ENCODE data around the gene SORL1. TPM values are rescaled to one million over a fixed set of nuclear protein-coding genes. Genes with fewer than 3 reads are reported as not detected.

The SORL1 gene
- total RNA-seq, 1 donor from 2014 or later: 10.5 TPM

GRCh38 chr11:121417607-121418006, 34.5 kb upstream of the SORL1 start:
- Histone ChIP-seq H3K9me3 (no peaks in the 10 kb centered on the region), H3K4me1 (peaks cover 0 to 10% of the 10 kb centered on the region in 2 donors), H3K36me3 (no peaks in the 10 kb centered on the region), H3K27ac (peak overlapping the region; percentile 39 to 47), H3K4me3 (no peak overlapping the region), H3K27me3 (no peaks in the 10 kb centered on the region)
- no peak for DNase-seq (ENCODE audit: low spot score in 2 of 2)
- intact Hi-C loops (cut with DNase I): loop anchor here (5.0 kb wide), 1 partner anchor 50 kb away; no protein-coding TSS in a partner anchor
- TF ChIP-seq, protein P1, sequence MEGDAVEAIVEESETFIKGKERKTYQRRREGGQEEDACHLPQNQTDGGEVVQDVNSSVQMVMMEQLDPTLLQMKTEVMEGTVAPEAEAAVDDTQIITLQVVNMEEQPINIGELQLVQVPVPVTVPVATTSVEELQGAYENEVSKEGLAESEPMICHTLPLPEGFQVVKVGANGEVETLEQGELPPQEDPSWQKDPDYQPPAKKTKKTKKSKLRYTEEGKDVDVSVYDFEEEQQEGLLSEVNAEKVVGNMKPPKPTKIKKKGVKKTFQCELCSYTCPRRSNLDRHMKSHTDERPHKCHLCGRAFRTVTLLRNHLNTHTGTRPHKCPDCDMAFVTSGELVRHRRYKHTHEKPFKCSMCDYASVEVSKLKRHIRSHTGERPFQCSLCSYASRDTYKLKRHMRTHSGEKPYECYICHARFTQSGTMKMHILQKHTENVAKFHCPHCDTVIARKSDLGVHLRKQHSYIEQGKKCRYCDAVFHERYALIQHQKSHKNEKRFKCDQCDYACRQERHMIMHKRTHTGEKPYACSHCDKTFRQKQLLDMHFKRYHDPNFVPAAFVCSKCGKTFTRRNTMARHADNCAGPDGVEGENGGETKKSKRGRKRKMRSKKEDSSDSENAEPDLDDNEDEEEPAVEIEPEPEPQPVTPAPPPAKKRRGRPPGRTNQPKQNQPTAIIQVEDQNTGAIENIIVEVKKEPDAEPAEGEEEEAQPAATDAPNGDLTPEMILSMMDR (IDR thresholded peaks at IDR 0.05): no peak

- Histone ChIP-seq H3K36me3 (no peaks in the 10 kb centered on the region), H3K4me1 (peaks cover 0 to 10% of the 10 kb centered on the region in 2 donors), H3K27me3 (no peaks in the 10 kb centered on the region), H3K4me3 (no peak overlapping the region), H3K27ac (no peak overlapping the region), H3K9me3 (no peaks in the 10 kb centered on the region)
- TF ChIP-seq, protein P1 (IDR thresholded peaks at IDR 0.05): no peak
- DNase-seq (ENCODE audit: low spot score in 2 of 2): peak; percentile 44 to 68
- intact Hi-C loops (cut with DNase I): loop anchor here (5.0 kb wide), 1 partner anchor 49 kb away; no protein-coding TSS in a partner anchor
These were observed 33.4 kb upstream of the SORL1 start for GRCh38 chr11:121418625-121419114.

DNA sequence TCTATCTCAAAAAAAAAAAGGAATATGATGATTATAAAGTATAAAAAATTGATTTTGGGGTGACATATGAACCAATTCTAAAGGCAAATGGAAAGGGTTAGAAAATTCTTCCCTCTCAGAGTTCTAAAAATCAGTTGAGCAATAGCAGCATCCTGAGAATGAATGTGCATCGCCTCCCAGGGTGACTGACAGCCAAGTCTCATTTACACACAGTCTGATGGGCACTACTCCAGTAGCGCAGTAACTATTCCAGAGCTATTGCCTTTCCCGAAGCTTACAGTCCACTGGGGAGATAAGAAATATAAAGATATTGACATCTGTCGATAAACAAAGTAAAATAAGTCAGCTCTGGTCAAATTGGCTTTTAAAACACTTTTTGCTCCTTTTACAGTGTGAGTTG, 32.3 kb upstream of the SORL1 start:
- peaks cover 0 to 10% of the 10 kb centered on the region in 2 donors for H3K4me1 ChIP-seq
- no peaks in the 10 kb centered on the region for H3K36me3 ChIP-seq
- no peak overlapping the region for H3K4me3 ChIP-seq
- H3K27me3 ChIP-seq: no peaks in the 10 kb centered on the region
- H3K9me3 ChIP-seq: no peaks in the 10 kb centered on the region
- no peak overlapping the region for H3K27ac ChIP-seq
- intact Hi-C loops (cut with DNase I): loop anchor here (5.0 kb wide), 1 partner anchor 47 kb away; no protein-coding TSS in a partner anchor
- TF ChIP-seq, protein P1 (IDR thresholded peaks at IDR 0.05): no peak
- DNase-seq (ENCODE audit: low spot score in 2 of 2): no peak

DNA sequence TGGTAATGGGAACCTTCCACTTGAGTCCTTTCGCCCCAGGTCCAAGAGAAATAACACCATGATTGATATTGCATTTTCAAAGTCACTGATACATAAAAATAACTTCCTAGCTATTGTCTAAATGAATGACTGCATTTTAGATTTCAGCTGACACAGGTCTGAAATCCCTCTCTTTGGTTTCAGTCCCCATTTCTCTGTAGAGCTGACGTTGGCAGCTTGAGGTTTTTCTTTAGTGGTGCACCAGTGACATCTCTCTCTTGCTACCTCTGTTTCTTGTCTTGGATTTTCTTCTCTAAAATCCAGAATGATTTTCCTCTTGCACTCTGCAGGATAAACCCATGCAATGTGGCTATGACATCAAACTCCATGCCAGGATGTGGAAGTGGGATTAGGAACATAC, 31.7 kb upstream of the SORL1 start:
- TF ChIP-seq, protein P1 (IDR thresholded peaks at IDR 0.05): no peak
- H3K36me3 ChIP-seq: no peaks in the 10 kb centered on the region
- H3K27ac ChIP-seq: no peak overlapping the region
- intact Hi-C loops (cut with DNase I): no loop called here
- no peaks in the 10 kb centered on the region for H3K9me3 ChIP-seq
- peaks cover 0 to 10% of the 10 kb centered on the region in 2 donors for H3K4me1 ChIP-seq
- no peak for DNase-seq (ENCODE audit: low spot score in 2 of 2)
- no peak overlapping the region for H3K4me3 ChIP-seq
- no peaks in the 10 kb centered on the region for H3K27me3 ChIP-seq

DNA sequence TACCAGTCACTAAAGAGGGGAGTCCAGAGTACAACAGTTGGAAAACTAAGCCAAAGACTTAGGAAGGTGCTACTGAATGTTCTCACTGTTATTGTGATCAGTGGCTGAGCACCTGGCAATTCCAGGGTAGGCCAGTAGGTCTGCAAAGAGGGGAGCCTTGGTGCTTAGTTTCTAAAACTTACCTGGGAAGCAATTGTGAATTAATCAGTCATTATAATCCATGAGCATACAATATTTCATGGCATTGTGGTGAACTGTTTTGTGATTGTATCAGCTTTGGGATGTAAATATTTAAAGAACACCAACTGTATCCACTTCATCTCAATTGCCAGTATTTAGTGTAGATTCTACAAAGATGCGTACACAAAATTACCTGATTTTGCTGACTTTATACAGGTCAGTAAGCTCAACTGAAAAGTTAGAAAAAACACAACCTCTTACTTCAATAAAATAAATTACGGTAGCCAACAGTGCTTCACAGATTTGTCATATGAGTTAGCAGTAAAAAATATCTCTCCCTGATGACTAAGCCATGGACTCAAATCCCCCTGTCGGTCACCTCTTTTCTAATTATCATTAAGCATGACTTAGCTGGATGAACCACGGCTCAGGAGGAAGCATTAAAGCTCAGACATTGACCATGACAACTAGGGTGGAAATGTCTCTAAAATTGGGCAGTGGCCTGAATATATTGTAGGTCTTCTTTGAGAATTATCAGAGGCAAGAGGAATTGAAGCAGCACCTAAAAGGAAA, 30.8 kb upstream of the SORL1 start:
- intact Hi-C loops (cut with DNase I): no loop called here
- TF ChIP-seq, protein P1 (IDR thresholded peaks at IDR 0.05): no peak
- Histone ChIP-seq H3K4me3 (no peak overlapping the region), H3K36me3 (no peaks in the 10 kb centered on the region), H3K27ac (no peak overlapping the region), H3K4me1 (peaks cover 0 to 10% of the 10 kb centered on the region in 2 donors), H3K9me3 (no peaks in the 10 kb centered on the region), H3K27me3 (no peaks in the 10 kb centered on the region)
- no peak for DNase-seq (ENCODE audit: low spot score in 2 of 2)

Data from ascending aorta (tissue), 2 donors.